T-helper 22 cell (primary cell): ENCODE measurements around the gene SCTR.

ENCODE experiments used
- DNase-seq: peaks from one replicate; pipeline ENCODE4 v3.0.0-alpha.2; 2020; ENCODE audit warnings: low read depth

Gene SCTR

DNA sequence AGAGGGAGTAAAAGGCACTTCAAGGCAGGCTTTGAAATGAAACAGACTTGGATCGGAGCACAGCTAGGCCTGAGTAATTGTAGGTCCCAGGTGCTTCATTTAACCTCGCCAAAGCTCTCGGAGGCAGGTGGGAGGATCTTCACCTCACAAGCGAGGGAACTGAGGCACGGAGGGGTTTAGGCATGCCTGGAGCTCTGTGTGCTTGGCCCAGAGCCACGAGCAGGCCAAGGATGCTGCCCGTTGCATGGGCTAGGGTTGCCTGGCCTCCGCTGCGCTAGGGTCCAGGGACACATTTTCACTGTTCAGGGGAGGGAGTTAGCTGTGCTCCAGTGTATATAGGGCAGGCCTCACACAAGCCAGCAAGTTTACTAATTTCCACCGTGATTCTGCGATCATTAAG, 81.4 kb downstream of the SCTR start:
- DNase-seq: no peak

DNA sequence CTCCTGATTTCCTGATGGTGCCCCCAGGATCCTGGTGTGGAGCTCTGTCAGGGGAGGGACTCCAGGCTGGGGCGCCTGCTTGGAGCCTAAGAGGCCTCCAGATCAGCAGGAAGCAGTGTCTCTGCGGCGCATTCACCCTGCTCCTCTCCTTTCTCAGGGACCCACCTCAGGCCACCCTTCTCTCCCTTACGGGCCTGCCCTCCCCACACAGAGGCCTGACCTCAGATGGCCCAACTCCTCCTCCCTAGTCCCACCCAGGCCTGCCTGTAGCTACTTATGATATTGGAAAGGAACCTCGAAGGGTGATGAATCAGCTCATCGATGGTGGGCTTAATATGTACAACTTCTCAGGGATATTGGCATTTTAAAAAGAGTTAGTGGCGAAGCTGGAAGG, 82.1 kb downstream of the SCTR start:
- no peak for DNase-seq

DNA sequence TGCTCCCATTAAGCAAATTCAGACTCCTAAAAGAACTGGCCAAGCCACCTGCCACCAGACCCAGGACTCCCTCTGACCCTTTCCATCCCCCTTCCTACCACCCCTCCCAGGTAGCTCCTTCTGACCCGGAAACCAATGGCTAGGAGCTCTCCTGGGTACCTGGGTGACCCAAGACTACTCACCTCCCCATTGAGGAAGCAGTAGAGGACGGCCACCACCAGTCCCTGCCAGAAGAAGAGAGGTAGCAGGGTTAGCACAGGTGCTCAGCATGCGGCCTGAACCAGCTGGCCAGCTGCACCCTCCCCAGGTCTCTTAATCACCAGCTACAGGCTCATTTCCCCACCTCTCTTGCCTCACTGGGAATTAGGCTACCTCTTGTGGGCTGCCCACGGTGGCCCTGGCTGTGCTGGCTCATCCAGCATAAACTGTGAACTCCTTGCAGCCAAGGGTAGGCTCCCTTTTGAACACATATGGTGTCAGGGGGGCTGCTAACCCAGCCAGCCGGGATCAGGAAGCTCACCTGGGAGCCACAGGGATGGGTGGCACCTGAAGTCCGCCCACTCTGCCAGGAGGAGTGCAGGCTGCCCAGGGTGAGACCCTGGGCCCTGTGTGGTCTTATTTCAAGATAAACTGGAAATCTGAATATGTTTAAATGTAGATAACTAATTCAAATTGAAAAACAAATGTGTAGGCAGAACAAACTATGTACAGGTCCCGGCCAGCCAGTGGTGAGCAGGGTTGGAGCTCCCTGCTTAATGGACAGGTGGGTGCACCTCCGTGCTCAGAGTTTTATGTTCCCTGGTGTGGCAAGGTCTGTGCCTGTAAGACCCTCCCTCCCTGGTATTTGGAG, 82.7 kb downstream of the SCTR start:
- no peak for DNase-seq

DNA sequence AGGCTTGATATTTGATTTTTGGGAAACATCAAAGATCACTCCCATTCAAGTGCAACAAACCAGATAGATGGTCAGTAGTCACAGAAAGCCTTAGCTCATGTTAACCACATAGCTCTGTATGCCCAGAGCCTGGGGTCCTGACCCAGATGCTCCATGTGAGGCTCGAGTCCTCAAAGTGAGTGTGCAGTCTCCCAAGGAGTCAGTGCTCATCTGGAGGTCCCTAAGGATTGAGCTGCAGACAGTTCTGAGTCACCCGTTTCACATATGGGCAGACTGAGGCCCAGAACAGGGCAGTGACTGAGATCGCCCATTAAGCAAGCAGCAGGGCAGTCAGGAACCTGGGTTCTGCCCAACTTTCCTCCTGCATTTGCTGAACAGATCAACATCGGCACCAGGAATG, 83.4 kb downstream of the SCTR start:
- DNase-seq: no peak

DNA sequence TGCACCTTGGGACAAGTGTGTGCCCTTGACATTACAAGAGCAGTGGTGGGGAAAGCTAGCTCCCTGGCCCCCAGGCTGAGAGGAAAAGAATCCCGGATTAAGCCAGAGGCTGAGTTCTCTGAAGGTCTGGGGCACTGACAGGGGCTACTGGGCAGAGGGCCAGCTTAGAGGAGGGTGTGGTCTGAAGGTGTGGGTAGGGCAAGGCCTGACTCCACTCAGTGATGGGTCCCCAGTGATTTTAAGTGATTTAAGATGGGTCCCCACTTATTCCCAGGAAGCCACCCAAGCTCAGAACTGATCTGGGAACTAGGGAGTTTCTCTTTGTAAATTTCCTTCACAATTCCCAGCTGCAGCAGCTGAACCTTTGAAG, 83.8 kb downstream of the SCTR start:
- DNase-seq: no peak

DNA sequence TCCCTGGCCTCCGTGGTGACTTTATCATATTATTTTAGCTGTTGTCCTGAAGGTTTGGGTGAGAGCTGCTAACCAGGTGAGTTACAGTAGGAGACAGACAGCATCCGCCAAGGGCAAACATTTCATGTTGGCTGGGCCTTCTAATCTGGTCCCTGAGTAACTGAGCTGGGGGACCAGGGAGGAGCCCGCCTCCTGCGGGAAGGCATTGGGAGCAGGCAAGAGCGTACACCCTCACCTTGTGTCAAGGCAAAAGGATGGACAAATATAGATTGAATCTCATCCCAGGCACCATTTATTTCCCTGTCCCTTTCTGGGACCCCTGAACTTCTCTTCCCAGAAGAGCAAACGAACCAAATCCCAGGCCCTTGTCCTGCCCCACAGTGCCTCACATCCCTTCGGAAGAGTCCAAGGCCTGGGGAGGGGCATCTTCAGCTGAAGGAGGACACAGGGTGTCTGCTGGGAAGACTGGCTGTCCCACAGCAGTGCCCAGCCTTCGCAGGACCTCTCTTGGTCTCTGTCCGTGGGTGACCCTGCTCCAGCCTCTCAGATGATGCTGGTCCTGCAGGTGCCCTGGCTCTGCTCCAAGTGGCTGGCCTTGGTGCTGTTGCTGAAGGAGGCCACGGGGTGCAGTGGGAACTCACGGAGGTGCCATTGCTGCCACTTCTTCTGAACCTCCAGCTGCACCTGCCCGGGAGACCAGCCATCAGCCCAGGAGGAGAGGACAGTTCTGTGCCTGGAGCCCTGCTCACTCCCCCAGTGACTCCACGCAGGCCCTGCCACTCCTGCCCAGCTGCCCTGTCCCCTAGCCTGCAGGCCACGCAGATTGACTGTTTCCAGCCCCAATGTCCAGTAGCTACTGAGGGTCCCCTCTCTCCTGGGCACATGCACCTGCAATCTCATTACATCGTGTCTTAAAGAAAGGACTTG, 84.4 kb downstream of the SCTR start:
- no peak for DNase-seq

DNA sequence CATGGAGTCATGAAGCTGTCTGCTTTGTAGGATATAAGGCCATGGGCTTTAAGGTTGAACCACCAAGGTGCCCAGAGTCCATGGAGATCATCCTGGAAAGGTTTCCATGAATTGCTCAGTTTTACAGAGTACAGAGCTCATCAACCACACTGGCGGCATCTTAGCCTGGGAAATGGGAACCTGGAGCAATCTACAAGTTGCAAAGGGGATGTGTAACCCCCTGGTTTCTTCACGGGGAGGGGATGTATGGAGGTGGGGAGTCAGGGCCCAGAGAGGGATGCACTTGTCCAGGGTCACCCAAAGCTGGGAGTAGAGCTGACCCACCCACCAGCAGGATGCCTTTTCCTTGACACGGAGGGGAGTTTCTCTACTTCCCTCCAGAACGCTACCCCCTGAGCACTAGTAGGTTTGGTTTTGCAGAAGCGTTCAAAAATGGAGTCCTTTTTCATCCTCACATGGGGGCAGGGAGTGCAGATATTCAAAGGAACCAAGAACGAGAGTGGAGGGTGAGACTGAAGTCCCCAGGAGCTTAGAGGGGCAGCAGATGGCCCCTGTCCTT, 85.5 kb downstream of the SCTR start:
- no peak for DNase-seq

DNA sequence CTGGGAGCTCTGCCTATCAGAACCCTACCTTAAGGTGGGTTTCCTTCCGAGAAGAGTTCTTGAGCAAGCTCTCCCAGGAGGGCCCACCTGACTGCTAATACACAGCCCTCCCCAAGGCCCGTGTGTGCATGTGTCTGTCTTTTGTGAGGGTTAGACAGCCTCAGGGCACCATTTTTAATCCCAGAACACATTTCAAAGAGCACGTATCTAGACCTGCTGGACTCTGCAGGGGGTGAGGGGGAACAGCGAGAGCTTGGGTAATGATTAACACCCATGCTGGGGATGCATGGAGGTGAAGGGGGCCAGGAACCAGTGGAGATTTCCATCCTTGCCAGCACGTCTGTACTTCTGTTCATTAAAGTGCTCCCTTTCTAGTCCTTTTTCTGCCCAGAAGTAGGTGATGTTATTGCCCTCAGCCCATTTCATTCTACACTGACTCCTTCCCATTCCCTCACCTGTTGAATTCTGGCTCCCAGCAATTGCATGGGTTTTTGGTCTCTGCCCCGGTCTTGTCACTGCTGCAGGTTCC, 86.1 kb downstream of the SCTR start:
- DNase-seq: no peak

DNA sequence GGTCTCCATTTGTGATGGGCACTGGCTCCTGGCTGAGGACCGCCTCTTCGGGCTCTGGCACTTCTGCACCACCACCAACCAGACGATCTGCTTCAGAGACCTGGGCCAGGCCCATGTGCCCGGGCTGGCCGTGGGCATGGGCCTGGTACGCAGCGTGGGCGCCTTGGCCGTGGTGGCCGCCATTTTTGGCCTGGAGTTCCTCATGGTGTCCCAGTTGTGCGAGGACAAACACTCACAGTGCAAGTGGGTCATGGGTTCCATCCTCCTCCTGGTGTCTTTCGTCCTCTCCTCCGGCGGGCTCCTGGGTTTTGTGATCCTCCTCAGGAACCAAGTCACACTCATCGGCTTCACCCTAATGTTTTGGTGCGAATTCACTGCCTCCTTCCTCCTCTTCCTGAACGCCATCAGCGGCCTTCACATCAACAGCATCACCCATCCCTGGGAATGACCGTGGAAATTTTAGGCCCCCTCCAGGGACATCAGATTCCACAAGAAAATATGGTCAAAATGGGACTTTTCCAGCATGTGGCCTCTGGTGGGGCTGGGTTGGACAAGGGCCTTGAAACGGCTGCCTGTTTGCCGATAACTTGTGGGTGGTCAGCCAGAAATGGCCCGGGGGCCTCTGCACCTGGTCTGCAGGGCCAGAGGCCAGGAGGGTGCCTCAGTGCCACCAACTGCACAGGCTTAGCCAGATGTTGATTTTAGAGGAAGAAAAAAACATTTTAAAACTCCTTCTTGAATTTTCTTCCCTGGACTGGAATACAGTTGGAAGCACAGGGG, 87.1 kb downstream of the SCTR start:
- DNase-seq: no peak

DNA sequence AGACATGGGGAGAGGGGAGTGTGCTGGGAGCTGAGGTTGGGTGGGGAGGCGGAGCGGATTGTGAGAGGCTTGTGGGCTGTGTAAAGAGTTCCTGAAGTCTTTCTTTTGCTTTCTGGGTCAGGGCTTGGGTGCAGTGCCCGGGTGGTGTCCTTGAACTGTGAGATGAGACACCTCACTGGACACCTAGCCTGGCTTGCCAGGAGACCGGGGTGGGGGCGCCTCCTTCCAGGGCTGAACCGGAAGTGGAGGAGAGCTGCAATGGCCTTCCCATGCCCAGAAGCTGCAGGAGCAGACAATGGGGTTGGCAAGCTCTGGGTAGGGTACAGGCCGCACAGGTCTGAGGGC, 88.4 kb downstream of the SCTR start:
- DNase-seq: no peak

DNA sequence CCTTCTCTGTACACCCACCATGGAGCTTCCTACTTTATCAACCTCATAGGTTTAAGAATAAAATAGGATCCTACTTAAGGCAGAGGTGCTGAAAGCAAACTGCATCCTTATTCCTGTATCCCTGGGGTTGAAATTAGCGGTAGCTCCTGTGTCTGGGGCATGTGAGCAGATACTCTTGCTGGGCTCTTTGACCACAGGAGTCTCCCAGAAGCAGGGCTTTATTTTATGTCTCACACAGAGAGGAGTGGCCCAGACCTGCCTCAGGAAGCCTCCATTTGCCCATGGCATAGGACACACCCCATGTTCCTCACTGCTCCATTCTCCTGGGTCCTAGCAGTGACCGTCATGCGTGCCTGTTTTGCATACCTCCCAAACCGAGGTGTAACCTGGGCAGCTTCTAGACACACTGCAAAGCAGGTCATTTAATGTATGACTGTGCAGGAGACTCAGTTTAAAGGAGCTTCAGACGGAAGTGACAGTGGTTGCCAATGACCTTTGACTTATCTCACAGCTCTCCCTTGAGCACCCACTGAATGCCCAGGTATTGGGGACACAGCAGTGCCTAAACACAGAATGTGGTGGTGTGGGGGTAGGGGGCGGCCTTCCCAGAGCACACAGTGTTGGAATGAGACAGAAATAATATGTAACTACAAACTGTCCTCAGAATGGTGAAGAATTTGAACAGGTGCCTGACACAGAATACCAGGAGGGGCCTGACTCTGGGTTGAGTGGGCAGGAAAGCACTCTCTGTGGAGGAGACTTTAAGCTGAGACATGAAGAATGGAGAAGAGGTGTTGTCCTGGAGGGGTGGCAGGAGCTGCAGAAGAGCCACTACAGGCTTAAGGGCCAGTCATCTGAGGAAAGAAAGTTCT, 89.0 kb downstream of the SCTR start:
- DNase-seq: no peak

DNA sequence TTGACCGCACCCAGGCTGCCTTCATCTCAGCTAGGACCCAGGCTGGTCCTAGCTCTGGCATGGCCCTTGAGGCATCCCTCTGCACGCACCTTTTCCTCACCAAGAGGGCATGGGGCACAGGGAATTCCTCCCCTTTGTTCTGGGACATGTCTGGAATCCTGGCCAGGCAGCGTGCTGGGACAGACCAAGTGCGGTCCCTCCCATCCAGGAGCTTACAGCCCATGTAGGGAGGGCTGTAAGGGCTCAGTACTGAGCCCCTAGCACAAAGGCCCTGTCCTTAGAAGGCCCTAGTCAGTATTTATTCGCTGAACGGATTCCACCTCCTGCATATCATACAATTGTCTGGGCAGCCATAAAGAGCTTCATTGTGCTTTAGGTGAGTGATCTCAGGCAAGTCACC, 89.6 kb downstream of the SCTR start:
- no peak for DNase-seq

DNA sequence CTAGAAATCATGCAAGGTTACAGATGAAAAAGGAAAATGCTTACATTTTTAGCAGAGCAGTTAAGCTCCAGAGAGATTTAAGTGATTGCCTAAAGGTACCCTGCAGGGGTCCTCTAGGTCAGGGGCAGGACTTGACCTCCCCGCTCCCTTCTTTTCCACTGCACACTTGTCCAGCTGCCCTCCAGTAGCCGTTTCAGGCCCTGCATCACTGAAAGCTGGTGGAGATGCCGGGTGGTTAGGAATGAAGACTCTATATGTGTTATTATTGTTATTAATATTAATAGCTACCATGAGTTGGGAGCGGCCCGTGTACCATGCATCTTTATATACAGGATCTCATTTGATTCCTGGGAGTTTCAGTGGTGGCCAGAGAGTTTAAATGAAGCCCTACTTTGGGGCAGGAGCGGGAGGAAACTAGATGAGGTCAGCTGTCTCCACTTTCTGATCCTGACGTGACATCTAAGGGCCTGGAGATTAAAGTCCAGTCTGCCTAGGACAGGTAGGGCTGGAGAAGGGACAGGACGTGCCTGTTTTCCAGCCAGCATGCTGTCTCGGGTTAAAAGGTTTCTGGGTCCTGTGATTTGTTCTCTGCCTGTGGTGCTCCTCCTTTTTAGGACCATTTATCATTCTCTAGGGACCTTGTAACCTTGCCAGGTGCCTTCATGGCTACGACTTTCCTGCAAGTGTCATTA, 90.5 kb downstream of the SCTR start:
- no peak for DNase-seq

DNA sequence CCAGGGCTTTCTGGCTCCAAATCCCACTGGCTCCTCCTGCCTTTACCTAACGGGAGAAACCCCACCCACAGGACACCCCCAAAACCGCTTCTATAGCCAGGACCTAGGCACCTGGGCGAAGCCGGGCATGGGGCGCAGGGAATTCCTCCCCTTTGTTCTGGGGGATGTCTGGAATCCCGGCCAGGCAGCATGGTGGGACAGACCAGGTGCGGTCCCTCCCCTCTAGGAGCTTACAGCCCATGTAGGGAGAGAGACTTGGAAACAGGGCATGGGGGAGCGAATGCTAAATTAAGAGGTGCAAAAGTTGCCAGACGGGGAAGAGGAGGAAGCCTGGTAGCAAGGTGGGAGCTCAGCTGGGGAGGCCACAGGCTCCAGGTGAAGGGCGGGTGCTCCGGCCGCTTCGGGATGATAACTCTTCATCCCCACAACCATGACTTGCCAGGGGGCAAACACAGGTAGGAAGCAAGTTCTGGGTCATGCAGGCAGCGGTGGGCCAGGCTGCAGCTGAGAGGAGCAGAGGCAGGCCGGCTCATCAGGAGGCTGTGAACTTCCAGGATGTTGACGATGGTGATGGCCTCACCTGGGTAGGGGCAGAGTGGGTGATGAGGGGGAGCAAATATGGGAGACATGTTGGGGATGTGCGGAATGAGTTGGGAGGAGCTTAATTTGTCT, 91.3 kb downstream of the SCTR start:
- DNase-seq: no peak

DNA sequence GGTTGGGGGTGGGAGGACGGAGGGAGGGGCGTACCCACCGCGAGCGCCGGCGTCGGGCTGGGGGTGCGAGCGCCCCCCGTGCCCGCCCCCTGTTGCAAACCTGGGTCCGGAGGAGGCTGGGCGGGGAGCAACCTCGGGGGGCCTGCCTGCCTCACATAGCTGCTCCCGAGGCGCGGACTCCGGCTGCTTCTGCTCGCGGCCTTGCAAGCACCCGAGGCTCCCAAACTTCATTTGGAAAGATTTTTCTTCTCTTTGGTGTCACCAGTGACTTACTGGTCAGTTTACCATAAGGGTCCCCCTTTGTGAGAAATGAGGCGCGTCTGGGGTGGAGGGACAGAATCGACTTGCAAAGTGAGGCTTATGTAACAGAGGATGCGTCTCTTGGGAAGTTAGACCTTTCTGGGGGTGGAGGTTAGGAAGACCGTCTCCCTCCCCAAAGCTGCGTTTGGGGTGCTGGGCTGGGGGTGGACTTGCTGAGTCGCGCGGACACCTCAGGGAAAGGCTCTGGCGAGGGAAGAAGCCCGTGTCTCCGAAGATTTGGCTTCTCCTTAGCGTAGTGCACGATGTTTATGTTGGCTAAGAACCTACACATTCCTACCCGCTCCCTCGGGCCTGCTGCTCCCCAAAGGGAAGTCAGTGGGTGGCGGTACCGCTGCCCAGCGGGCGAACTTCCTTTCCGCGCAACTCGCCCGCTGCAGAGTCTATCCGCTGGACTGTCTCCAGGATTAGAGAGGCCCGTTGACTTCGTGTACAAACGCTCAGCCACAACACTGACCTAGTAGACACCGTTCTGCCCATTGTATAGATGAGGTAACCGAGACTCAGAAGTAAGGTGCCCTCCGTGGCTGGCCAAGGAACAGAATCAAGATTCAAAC, 92.1 kb downstream of the SCTR start:
- no peak for DNase-seq

DNA sequence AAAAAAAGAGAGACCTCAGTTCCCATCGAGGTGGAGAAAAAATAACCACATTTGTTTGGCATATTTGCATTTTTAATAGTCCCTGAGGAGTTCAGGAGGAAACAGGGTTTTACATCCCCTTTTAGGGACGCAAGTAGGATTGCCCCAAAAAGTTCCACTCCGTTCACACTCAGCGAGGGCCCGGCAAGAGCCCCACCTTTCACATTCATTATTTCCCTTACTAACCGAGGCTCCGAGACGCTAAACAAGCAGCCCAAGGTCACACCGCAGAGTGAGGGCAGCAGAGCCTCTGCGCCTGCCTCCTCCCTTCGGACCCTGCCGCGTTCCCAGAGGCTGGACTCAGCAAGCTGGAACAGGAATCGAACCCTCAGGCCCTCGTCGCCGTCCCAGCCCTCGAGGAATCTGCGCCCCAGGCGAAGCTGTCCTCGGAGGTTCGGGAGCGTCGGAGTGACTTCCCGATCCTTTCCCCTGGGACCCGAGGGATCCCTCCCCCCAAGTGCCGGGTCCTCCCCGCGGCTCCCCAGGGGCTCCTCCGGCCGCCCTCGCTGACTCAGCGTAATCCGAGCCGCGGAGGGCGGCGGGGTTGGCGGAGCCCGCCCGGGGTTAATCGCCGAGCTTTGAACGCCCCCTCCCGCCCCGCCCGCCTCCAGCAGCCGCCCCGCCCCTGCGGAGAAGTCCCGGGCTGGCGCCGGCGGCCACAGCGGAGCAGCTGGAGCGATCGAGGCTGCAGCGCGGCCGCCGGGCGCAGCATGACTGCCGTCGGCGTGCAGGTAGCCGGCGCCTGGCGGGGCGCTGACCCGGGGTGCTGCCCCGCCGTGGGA, 92.9 kb downstream of the SCTR start, which contains the start of gene TMEM37:
Gene TMEM37 (plus strand): TSS at position 700 of the 821 bp plus-strand sequence. CDS start 50 bp downstream, at position 750.
- no peak for DNase-seq

DNA sequence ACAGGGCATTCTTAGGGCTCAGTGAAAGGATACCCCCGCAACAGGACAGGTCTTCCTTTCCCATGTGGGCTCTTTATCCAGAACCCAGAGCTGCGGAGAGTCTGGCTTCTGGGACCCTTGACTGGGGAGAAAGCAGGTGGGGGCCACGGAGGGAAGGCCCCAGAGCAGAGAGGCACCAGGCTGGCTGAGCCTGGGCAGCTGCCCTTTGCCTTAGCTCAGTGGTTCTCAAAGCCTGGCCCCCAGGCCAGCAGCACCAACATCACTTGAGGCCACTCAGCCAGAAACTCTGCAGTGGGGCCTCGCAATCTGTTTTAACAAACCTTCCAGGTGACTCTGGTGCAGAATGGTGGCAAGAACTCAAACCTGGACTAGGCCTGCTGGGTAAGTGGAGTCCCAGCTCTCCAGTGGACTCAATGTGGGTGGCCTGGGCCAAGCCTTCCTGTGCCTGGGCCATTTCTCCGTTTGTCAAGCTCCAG, 94.2 kb downstream of the SCTR start:
- no peak for DNase-seq
